T-helper 1 cell treated with Interleukin-12 subunit alpha and Interleukin-12 subunit beta and Interleukin-4 antibody, amounts not matched to agents 30 ng/mL and 1 ng/mL, for 36 hours (primary cell): ENCODE results near the gene LITAF. TPM values are rescaled to one million over a fixed set of nuclear protein-coding genes. Genes with fewer than 3 reads are reported as not detected.

Experiments used
- intact Hi-C: fragments of 100-400 bp; cut with micrococcal nuclease; formaldehyde crosslinking; loops from one replicate; pipeline ENCODE4 v1.15.1; 2024
- total RNA-seq: library from RNA; stranded (reverse); gene quantifications from 2 replicates; pipeline ENCODE4 v1.2.3, GENCODE V29; 2022

The LITAF gene
- total RNA-seq, 1 donor from 2014 or later: 126 TPM

GRCh38 chr16:11499295-11500089 is 87.2 kb downstream of the LITAF start:
- intact Hi-C loops: no loop called here

- intact Hi-C loops: no loop called here
These were observed 88.0 kb downstream of the LITAF start for GRCh38 chr16:11498683-11499082.

GRCh38 chr16:11497851-11498289 is 88.8 kb downstream of the LITAF start:
- intact Hi-C loops: no loop called here

Other genes starting within 250 kb of the LITAF start
- 40.5 and 41.0 TPM in 2 replicates for gene RMI2, start 241.5 kb downstream of the LITAF start, total RNA-seq
- gene SNN, start 81.5 kb upstream of the LITAF start, total RNA-seq: 11.7 TPM in 2 replicates
- 55.3 and 59.4 TPM in 2 replicates for gene TXNDC11, start 155.9 kb upstream of the LITAF start, total RNA-seq
- gene ZC3H7A, start 210.3 kb upstream of the LITAF start, total RNA-seq: 89.4 and 89.8 TPM in 2 replicates